PC-9 (cell line): Measurements from ENCODE around the gene IQSEC1.

Experiments used
- CTCF ChIP-seq: fragments of 200-600 bp; sonication (generic); conservative IDR thresholded peaks from 2 replicates; pipeline ENCODE4 v1.6.1; 2017; ENCODE audit warnings: mixed run types, antibody characterized with exemption, mild to moderate bottlenecking, moderate library complexity
- EZH2 ChIP-seq: fragments of 200-600 bp; sonication (generic); IDR thresholded peaks from 2 replicates; pipeline ENCODE4 v1.8.0; 2017; ENCODE audit warnings: antibody characterized with exemption, low read depth

GRCh38 chr3:12990306-12990705 lies 82.9 kb downstream of the IQSEC1 start:
- TF ChIP-seq CTCF (no peak), EZH2 (no peak)
